Measurements from ENCODE around the gene OTOG. TPM values are rescaled to one million over a fixed set of nuclear protein-coding genes. Genes with fewer than 3 reads are reported as not detected.

The OTOG gene
- total and polyA plus RNA-seq, 2 experiments from 2014 or later: not detected

DNA sequence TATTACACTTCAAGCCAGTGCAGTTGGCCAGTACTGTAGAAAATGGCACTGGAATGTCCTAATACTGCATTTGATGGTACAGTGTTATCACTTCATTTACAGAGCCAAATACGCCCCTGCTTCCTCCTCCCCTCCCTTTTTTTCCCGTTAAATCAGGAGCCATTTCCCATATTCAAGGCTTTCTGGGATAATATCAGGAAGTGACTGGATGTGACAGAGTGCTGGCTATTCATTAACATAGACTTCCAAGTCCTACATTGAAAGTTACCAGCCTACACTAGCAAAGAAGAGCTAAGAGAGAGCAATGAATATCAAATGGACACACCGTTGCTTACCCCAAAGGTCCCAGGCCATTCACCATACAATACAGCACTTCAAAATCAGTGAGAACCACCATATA is 38.3 kb upstream of the OTOG start:
- Histone ChIP-seq H3K9me3 (ENCODE audit: low read depth) (no peaks in the 10 kb centered on the region), H3K9me2 (ENCODE audit: insufficient read depth) (no peaks in the 10 kb centered on the region), H3K79me2 (ENCODE audit: insufficient read depth) (no peaks in the 10 kb centered on the region), H3K27me3 (replicated peaks; ENCODE audit: insufficient read depth) (peaks cover 8% of the 10 kb centered on the region; the same call in 1 of the 2 replicates), H3F3A (ENCODE audit: insufficient read depth) (no peaks in the 10 kb centered on the region), H2AFZ (no peak overlapping the region), H3K9ac (no peak overlapping the region), H3K4me1 (ENCODE audit: insufficient read depth) (no peaks in the 10 kb centered on the region), H3K36me3 (ENCODE audit: low read depth) (no peaks in the 10 kb centered on the region), H3K4me2 (ENCODE audit: unreplicated experiment) (no peak overlapping the region), H3K4me3 (no peak overlapping the region), H4K20me1 (ENCODE audit: insufficient read depth) (no peaks in the 10 kb centered on the region), H3K27ac (no peak overlapping the region)
- no peak for TF ChIP-seq EZH2 (IDR thresholded peaks at IDR 0.05; ENCODE audit: insufficient read depth, poor library complexity, severe bottlenecking)
- TF ChIP-seq EZH2phosphoT487 (IDR thresholded peaks at IDR 0.05; ENCODE audit: insufficient read depth, low read depth): no peak
- in situ Hi-C loops (cut with MboI): loop anchor here (10.0 kb wide), 1 partner anchor 124 kb away; the partner anchor contains the start of gene KCNJ11
- WGBS, 2 experiments (ENCODE audit: low coverage in 1 of 2, low lambda C conversion rate in 2 of 2, missing lambda C conversion rate in 2 of 2): 11 to 19% methylated on average over 3 of the region's 3 CpGs
- DNase-seq: no peak

GRCh38 chr11:17510507-17511206 is 36.4 kb upstream of the OTOG start:
- Histone ChIP-seq H3K27ac (no peak overlapping the region), H3F3A (ENCODE audit: insufficient read depth) (no peaks in the 10 kb centered on the region), H3K9ac (no peak overlapping the region), H3K79me2 (ENCODE audit: insufficient read depth) (no peaks in the 10 kb centered on the region), H3K9me3 (ENCODE audit: low read depth) (no peaks in the 10 kb centered on the region), H3K4me1 (ENCODE audit: insufficient read depth) (no peaks in the 10 kb centered on the region), H3K27me3 (replicated peaks; ENCODE audit: insufficient read depth) (peaks cover 8% of the 10 kb centered on the region; the same call in 1 of the 2 replicates), H3K4me3 (no peak overlapping the region), H4K20me1 (ENCODE audit: insufficient read depth) (no peaks in the 10 kb centered on the region), H3K4me2 (ENCODE audit: unreplicated experiment) (no peak overlapping the region), H3K9me2 (ENCODE audit: insufficient read depth) (no peaks in the 10 kb centered on the region), H2AFZ (no peak overlapping the region), H3K36me3 (ENCODE audit: low read depth) (no peaks in the 10 kb centered on the region)
- in situ Hi-C loops (cut with MboI): no loop called here
- TF ChIP-seq EZH2 (IDR thresholded peaks at IDR 0.05; ENCODE audit: insufficient read depth, poor library complexity, severe bottlenecking) (no peak), EZH2phosphoT487 (IDR thresholded peaks at IDR 0.05; ENCODE audit: insufficient read depth, low read depth) (no peak)
- 37 to 46% methylated on average over 3 to 4 of the region's 4 CpGs for WGBS, 2 experiments (ENCODE audit: low coverage in 1 of 2, low lambda C conversion rate in 2 of 2, missing lambda C conversion rate in 2 of 2)
- DNase-seq: no peak

GRCh38 chr11:17511571-17511970 is 35.5 kb upstream of the OTOG start:
- no peaks in the 10 kb centered on the region for H4K20me1 ChIP-seq (ENCODE audit: insufficient read depth)
- no peaks in the 10 kb centered on the region for H3F3A ChIP-seq (ENCODE audit: insufficient read depth)

DNA sequence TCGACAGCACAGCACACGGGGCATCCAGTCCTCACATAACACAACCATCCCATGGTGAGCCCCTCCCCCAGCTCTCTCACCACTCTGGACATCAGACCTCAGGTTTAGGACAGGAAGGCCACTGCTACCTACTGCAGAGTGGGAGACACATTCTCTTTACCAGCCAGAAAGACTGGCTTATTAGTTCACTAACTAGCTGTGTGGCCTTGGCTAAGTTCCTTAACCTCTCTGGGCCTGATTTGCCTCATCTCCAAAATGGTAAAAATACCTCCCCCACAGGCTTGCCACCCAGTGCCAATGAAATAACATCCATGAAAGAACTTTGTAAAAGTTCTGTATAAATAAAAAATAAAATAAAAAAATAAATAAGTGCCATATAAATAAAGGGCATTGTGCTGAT is 35.0 kb upstream of the OTOG start:
- WGBS, 2 experiments (ENCODE audit: low coverage in 1 of 2, low lambda C conversion rate in 2 of 2, missing lambda C conversion rate in 2 of 2): 52 to 59% methylated on average over 2 of the region's 2 CpGs

More at GRCh38 chr11:17511571-17511970, 35.5 kb upstream of the OTOG start:
- in situ Hi-C loops (cut with MboI): no loop called here
- Histone ChIP-seq H3K36me3 (ENCODE audit: low read depth) (no peaks in the 10 kb centered on the region), H3K4me1 (ENCODE audit: insufficient read depth) (no peaks in the 10 kb centered on the region), H2AFZ (no peak overlapping the region), H3K9ac (no peak overlapping the region), H3K9me2 (ENCODE audit: insufficient read depth) (no peaks in the 10 kb centered on the region), H3K4me2 (ENCODE audit: unreplicated experiment) (no peak overlapping the region), H3K4me3 (no peak overlapping the region), H3K79me2 (ENCODE audit: insufficient read depth) (no peaks in the 10 kb centered on the region), H3K27ac (no peak overlapping the region), H3K27me3 (replicated peaks; ENCODE audit: insufficient read depth) (peaks cover 8% of the 10 kb centered on the region; the same call in 1 of the 2 replicates), H3K9me3 (ENCODE audit: low read depth) (no peaks in the 10 kb centered on the region)
- DNase-seq: no peak
- TF ChIP-seq EZH2phosphoT487 (IDR thresholded peaks at IDR 0.05; ENCODE audit: insufficient read depth, low read depth) (no peak), EZH2 (IDR thresholded peaks at IDR 0.05; ENCODE audit: insufficient read depth, poor library complexity, severe bottlenecking) (no peak)
- 41 to 44% methylated on average over 3 of the region's 3 CpGs for WGBS, 2 experiments (ENCODE audit: low coverage in 1 of 2, low lambda C conversion rate in 2 of 2, missing lambda C conversion rate in 2 of 2)

More for the DNA sequence above, 35.0 kb upstream of the OTOG start:
- DNase-seq: no peak
- no peak overlapping the region for H3K27ac ChIP-seq
- H3K9me3 ChIP-seq (ENCODE audit: low read depth): no peaks in the 10 kb centered on the region
- H4K20me1 ChIP-seq (ENCODE audit: insufficient read depth): no peaks in the 10 kb centered on the region
- no peaks in the 10 kb centered on the region for H3K79me2 ChIP-seq (ENCODE audit: insufficient read depth)
- no peaks in the 10 kb centered on the region for H3F3A ChIP-seq (ENCODE audit: insufficient read depth)
- H3K4me1 ChIP-seq (ENCODE audit: insufficient read depth): no peaks in the 10 kb centered on the region
- no peaks in the 10 kb centered on the region for H3K9me2 ChIP-seq (ENCODE audit: insufficient read depth)
- no peak overlapping the region for H3K9ac ChIP-seq
- TF ChIP-seq EZH2 (IDR thresholded peaks at IDR 0.05; ENCODE audit: insufficient read depth, poor library complexity, severe bottlenecking) (no peak), EZH2phosphoT487 (IDR thresholded peaks at IDR 0.05; ENCODE audit: insufficient read depth, low read depth) (no peak)
- in situ Hi-C loops (cut with MboI): no loop called here
- peaks cover 8% of the 10 kb centered on the region; the same call in 1 of the 2 replicates for H3K27me3 ChIP-seq (replicated peaks; ENCODE audit: insufficient read depth)
- H3K4me2 ChIP-seq (ENCODE audit: unreplicated experiment): no peak overlapping the region
- no peak overlapping the region for H2AFZ ChIP-seq
- H3K4me3 ChIP-seq: no peak overlapping the region
- no peaks in the 10 kb centered on the region for H3K36me3 ChIP-seq (ENCODE audit: low read depth)

All from GM23248 (cell line).